Stomach (tissue), 9 donors: Measurements from ENCODE around the gene HEPHL1. TPM values are rescaled to one million over a fixed set of nuclear protein-coding genes. Genes with fewer than 3 reads are reported as not detected.
A peak's percentile ranks its signal among the peaks of the same experiment; 100 is the strongest.

ENCODE experiments used
- DNase-seq, 2 donors: peaks; one replicate each; pipeline versions ENCODE4 v3.0.0 to v3.0.0-alpha.2; 2013 to 2019
- H3K27ac ChIP-seq, 5 donors: fragments of 200-600 bp in 4 of 5; sonication (generic) in 4 of 5; one replicate each; pipeline ENCODE4 v1.5.1; 2013 to 2019; ENCODE audit warnings: mild to moderate bottlenecking in 1 of 5, moderate library complexity in 1 of 5
- H3K27me3 ChIP-seq, 3 donors: fragments of 200-600 bp; sonication (generic); one replicate each; pipeline ENCODE4 v1.5.1; 2017 to 2019; ENCODE audit warnings: mixed run types in 1 of 3
- H3K36me3 ChIP-seq, 4 donors: fragments of 200-600 bp; sonication (generic); 1 replicate in 3 of 4; 2 replicates in 1 of 4; pipeline ENCODE4 v1.5.1; 2016 to 2019
- H3K4me1 ChIP-seq, 4 donors: fragments of 200-600 bp; sonication (generic); one replicate each; pipeline ENCODE4 v1.5.1; 2016 to 2019
- H3K4me3 ChIP-seq, 4 donors: fragments of 200-600 bp; sonication (generic) in 3 of 4; one replicate each; pipeline ENCODE4 v1.5.1; 2016 to 2019; ENCODE audit warnings: mild to moderate bottlenecking in 1 of 4
- H3K9me3 ChIP-seq, 4 donors: fragments of 200-600 bp; sonication (generic); one replicate each; pipeline ENCODE4 v1.5.1; 2016 to 2019
- CTCF ChIP-seq, 7 experiments: fragments of 450-650 bp in 4 of 7; fragments of 200-600 bp in 3 of 7; sonication (generic) in 3 of 7; IDR thresholded peaks; one replicate each; pipeline ENCODE4 v1.5.1; 2016 to 2019; ENCODE audit warnings: antibody characterized with exemption in 7 of 7, control low read depth in 2 of 7, mild to moderate bottlenecking in 1 of 7
- EP300 ChIP-seq: sonication (generic); formaldehyde crosslinking; IDR thresholded peaks from one replicate; pipeline ENCODE4 v1.6.1; 2017; ENCODE audit warnings: antibody characterized with exemption
- POLR2A ChIP-seq, 4 donors: fragments of 450-650 bp; IDR thresholded peaks; one replicate each; pipeline ENCODE4 v1.6.1; 2016; ENCODE audit warnings: antibody characterized with exemption in 4 of 4, control low read depth in 2 of 4, mild to moderate bottlenecking in 1 of 4, moderate library complexity in 1 of 4
- POLR2AphosphoS5 ChIP-seq, 3 donors: sonication (generic); formaldehyde crosslinking; IDR thresholded peaks; one replicate each; pipeline ENCODE4 v1.6.1; 2016; ENCODE audit warnings: antibody characterized with exemption in 3 of 3
- WGBS, 5 donors: extraction: QIAGEN DNeasy Blood & Tissue Kit in 3 of 5; methylation state at CpG; one replicate each; pipeline versions ENCODE4 v1.1.5 to v1.1.7; 2013 to 2018; 5-methylcytosine and 5-hydroxymethylcytosine counted together
- intact Hi-C: fragments of 100-400 bp; cut with DNase I; formaldehyde crosslinking; loops from one replicate; pipeline ENCODE4 v1.15.1; 2023; ENCODE audit warnings: low total_unique reads
- polyA plus RNA-seq, 3 donors: library from polyadenylated mRNA; stranded (reverse); fragments of 200-250 nt; gene quantifications; one replicate each; pipeline ENCODE4 v1.2.3, GENCODE V29; 2013
- total RNA-seq, 5 donors: library from RNA; depleted of rRNA; stranded (reverse); fragments of >200 nt; gene quantifications; one replicate each; pipeline versions ENCODE4 v1.1.0 to v1.2.3, GENCODE V29; 2014 to 2016
- donor health status: healthy with polysubstance abuse.
- donor health status: Bipolar disorder and iron deficiency.
- donor health status: healthy.

Gene HEPHL1
- total and polyA plus RNA-seq, 8 donors: 0.60 TPM; not detected in 7

GRCh38 chr11:94142308-94143281, 121.4 kb downstream of the HEPHL1 start:
- Histone ChIP-seq H3K4me1 (peaks cover 0 to 71% (median 41%) of the 10 kb centered on the region in 4 donors), H3K27ac (peak overlapping the region in 2 of 5 donors; percentile 16 to 40), H3K4me3 (no peak overlapping the region), H3K36me3 (no peaks in the 10 kb centered on the region), H3K27me3 (no peaks in the 10 kb centered on the region), H3K9me3 (no peaks in the 10 kb centered on the region)
- TF ChIP-seq CTCF (IDR thresholded peaks at IDR 0.05) (no peak), POLR2AphosphoS5 (IDR thresholded peaks at IDR 0.05) (peak in 1 of 3 donors; percentile 33)
- intact Hi-C loops: no loop called here
- 81 to 91% (median 88%) methylated on average over 7 of the region's 7 CpGs for WGBS, 5 donors
- DNase-seq: peak in 1 of 2 donors; percentile 57

- Histone ChIP-seq H3K4me1 (peaks cover 5 to 80% (median 45%) of the 10 kb centered on the region in 4 donors), H3K27ac (no peak overlapping the region), H3K36me3 (no peaks in the 10 kb centered on the region), H3K9me3 (no peaks in the 10 kb centered on the region), H3K4me3 (no peak overlapping the region), H3K27me3 (no peaks in the 10 kb centered on the region)
- intact Hi-C loops: no loop called here
- WGBS, 5 donors: 88 to 98% (median 91%) methylated on average over 3 of the region's 3 CpGs
- TF ChIP-seq EP300 (no peak), POLR2A (IDR thresholded peaks at IDR 0.05) (no peak), POLR2AphosphoS5 (IDR thresholded peaks at IDR 0.05) (no peak), CTCF (IDR thresholded peaks at IDR 0.05) (no peak)
- no peak for DNase-seq
Observed at GRCh38 chr11:94144216-94144615, 123.1 kb downstream of the HEPHL1 start.

DNA sequence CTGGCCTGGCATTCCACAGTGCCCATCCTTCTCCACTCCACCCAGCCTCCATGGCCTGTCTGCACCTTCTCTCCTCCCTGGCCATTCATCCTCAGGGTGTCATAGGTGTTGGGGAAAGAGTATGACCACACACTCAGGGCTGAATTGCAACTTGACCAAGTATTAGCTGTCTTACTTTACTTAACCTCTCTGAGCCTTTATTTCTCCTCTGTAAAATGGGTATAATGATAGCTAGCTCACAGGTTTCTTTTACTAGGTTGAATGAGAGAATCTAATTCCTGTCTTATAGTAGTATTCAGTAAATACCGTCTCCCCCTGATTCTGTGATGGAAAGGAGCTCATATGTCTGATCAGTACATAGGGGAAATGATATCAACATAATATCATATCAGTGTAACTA, 123.5 kb downstream of the HEPHL1 start:
- H3K27me3 ChIP-seq: no peaks in the 10 kb centered on the region
- H3K4me3 ChIP-seq: no peak overlapping the region
- no peak overlapping the region for H3K27ac ChIP-seq
- DNase-seq: no peak
- intact Hi-C loops: no loop called here
- 83 to 96% (median 90%) methylated on average over 1 of the region's 1 CpG for WGBS, 5 donors
- no peak for TF ChIP-seq CTCF (IDR thresholded peaks at IDR 0.05)
- TF ChIP-seq POLR2A (IDR thresholded peaks at IDR 0.05): no peak
- TF ChIP-seq POLR2AphosphoS5 (IDR thresholded peaks at IDR 0.05): no peak
- TF ChIP-seq EP300: no peak
- no peaks in the 10 kb centered on the region for H3K36me3 ChIP-seq
- H3K9me3 ChIP-seq: no peaks in the 10 kb centered on the region
- H3K4me1 ChIP-seq: peaks cover 9 to 80% (median 46%) of the 10 kb centered on the region in 4 donors

GRCh38 chr11:94145431-94145830, 124.3 kb downstream of the HEPHL1 start:
- H3K9me3 ChIP-seq: no peaks in the 10 kb centered on the region
- no peak for DNase-seq
- H3K36me3 ChIP-seq: no peaks in the 10 kb centered on the region
- H3K4me3 ChIP-seq: no peak overlapping the region
- H3K27ac ChIP-seq: no peak overlapping the region
- intact Hi-C loops: no loop called here
- H3K27me3 ChIP-seq: no peaks in the 10 kb centered on the region
- 40 to 71% (median 56%) methylated on average over 2 of the region's 2 CpGs for WGBS, 5 donors
- H3K4me1 ChIP-seq: peaks cover 16 to 80% (median 50%) of the 10 kb centered on the region in 4 donors
- TF ChIP-seq POLR2AphosphoS5 (IDR thresholded peaks at IDR 0.05): no peak

GRCh38 chr11:94145916-94146315, 124.8 kb downstream of the HEPHL1 start:
- no peak for TF ChIP-seq POLR2AphosphoS5 (IDR thresholded peaks at IDR 0.05)
- no peak for TF ChIP-seq CTCF (IDR thresholded peaks at IDR 0.05)
- TF ChIP-seq POLR2A (IDR thresholded peaks at IDR 0.05): no peak
- TF ChIP-seq EP300: no peak
- no peak overlapping the region for H3K4me3 ChIP-seq
- 84 to 93% (median 90%) methylated on average over 4 of the region's 4 CpGs for WGBS, 5 donors
- no peaks in the 10 kb centered on the region for H3K27me3 ChIP-seq
- H3K4me1 ChIP-seq: peaks cover 16 to 85% (median 53%) of the 10 kb centered on the region in 4 donors
- H3K9me3 ChIP-seq: no peaks in the 10 kb centered on the region
- H3K27ac ChIP-seq: no peak overlapping the region
- intact Hi-C loops: no loop called here
- DNase-seq: no peak
- H3K36me3 ChIP-seq: no peaks in the 10 kb centered on the region
